Fibroblast of skin of left biceps (primary cell): Measurements from ENCODE around the gene CTNNBL1.
"Not testable (repeated sequence)": the region's sequence is repeated elsewhere in the genome, so short reads cannot be mapped to it uniquely, and the experiment has no call there.

Experiments
- DNase-seq, 2 experiments: peaks; one replicate each; pipeline ENCODE4 v3.0.0-alpha.2; 2013; ENCODE audit warnings: low read depth in 2 of 2

The CTNNBL1 gene

DNA sequence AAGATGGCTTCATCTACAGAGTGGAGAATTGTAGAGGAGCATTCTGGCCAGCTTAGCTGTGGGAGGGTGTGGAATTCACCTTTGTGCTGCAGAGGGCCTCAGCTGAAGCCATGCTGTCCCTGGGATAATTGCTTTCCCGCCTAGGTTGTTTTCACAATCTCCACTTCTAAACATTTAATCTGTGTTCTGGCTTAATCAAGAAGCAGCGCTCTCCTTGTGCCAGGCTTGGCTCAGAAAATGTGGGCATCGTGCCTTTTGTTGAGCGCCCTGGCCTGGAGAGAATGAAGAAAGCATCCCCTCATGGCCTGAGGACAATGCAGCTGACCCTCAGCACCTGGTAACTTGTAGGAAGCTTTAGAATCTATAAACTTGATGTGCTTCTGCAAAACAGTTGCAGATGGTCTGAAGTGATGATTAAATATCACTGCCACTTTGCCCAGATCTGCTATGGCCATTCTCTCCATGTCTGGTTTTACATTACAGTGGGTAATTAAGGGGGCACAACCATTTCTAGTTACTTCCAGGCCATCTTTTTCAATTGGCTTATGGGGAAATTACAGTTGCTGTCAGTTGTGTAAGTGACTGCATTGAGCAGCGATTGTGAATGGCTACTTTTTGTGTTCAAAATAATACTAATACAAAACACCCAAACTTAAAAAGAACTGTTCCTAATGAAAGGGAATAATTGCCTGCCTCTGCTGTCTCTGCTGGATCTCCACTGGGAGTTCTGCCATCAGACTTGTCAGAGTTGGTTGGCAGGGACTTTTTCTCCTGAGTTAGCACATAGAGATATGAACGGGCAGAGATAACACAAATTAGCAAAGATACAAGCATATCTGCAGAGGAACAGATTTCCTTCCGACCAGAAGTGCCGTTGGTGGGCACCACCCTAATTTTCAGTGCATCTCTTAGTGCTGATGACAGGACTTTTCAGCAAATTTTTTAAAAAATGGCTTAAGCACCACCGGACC is 18.4 kb downstream of the CTNNBL1 start:
- no peak for DNase-seq

DNA sequence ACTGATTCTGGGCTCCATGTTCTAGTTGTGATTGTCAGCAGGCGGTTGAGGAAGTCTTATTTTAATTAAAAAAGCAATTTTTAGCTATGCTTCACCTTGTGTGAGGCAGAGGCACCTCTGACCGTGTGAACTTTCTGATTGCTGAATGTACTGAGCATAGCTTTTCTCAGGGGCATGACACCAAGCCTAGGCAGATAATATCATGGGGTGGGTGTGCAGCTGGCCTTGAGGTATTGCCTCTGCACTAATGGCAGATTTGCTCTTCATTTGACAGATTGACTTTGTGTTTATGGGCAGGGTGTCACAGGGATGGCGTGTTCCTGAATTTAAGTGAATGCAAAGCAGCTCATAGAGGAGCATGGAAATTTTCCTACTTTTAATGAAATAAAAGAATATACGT is 19.6 kb downstream of the CTNNBL1 start:
- DNase-seq = no peak

GRCh38 chr20:37714978-37715672 is 21.3 kb downstream of the CTNNBL1 start:
- no peak for DNase-seq

DNA sequence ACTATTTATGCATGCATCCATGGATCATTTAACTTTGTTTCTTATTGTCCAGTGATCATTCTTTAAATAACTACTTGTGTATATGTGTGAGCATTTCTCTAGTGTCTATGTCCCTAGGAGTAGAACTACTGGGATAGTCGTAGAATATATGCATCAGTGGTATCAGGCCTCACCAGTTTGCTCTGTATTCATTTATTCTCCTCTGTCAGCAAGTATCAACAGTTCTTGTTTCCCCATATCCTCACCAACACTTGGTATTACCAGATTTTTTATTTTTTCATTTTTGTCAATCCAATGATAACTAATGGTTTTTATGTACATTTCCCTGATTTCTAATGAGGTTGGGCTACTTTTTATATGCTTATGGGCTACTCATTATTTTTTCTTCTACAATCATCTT is 27.9 kb downstream of the CTNNBL1 start:
- no peak for DNase-seq

DNA sequence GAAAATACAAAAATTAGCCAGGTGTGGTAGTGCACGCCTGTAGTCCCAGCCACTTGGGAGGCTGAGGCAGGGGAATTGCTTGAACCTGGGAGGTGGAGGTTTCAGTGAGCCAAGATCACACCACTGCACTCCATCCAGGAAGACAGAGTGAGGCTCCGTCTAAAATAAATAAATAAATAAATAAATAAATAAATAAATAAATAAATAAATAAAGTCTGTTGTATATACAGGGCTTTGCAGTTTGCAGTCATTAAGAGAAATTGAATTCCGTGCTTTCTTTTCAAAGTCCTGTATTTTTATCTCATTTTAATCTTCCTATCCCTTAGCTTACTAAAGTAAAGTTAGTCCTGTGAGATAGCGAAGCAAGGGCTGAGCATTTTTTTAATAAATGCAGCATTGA is 28.5 kb downstream of the CTNNBL1 start:
- not testable (repeated sequence) for DNase-seq

DNA sequence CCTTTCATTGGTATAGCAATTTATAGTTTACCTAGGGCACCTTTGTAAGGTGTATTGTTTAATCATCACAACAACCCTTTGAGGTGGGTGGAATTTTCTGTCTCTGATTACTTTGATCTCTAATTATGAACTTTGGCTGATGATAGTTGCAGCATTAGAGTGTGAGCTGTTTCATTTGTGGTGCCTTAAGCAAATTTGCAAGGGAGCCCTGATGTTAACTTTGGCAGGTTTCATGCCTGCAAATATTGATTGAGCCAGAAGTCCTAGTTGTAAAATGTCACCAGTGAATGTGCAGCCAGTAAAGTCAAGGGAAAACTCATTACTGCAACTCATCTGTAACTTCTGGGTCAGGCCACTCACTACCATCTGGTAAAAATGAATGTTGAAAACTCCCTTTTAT is 29.8 kb downstream of the CTNNBL1 start:
- DNase-seq = no peak

GRCh38 chr20:37725165-37725564 is 31.3 kb downstream of the CTNNBL1 start:
- DNase-seq = no peak

DNA sequence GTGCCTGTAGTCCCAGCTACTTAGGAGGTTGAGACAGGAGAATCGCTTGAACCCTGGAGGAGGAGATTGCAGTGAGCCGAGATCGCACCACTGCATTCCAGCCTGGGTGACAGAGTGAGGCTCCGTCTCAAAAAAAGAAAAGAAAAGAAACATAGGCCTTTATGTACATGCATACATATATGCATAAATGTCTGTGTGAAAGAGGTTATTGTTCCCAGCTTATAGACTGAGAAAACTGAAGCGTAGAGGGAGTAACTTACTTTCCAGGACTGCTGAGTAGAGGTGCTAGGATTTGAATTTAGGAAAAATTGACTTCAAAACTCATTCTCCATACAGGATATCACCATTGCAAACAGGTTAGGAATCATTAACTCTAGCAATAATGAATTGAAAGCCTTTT is 32.0 kb downstream of the CTNNBL1 start:
- DNase-seq = no peak

GRCh38 chr20:37726321-37726720 is 32.5 kb downstream of the CTNNBL1 start:
- DNase-seq = no peak

DNA sequence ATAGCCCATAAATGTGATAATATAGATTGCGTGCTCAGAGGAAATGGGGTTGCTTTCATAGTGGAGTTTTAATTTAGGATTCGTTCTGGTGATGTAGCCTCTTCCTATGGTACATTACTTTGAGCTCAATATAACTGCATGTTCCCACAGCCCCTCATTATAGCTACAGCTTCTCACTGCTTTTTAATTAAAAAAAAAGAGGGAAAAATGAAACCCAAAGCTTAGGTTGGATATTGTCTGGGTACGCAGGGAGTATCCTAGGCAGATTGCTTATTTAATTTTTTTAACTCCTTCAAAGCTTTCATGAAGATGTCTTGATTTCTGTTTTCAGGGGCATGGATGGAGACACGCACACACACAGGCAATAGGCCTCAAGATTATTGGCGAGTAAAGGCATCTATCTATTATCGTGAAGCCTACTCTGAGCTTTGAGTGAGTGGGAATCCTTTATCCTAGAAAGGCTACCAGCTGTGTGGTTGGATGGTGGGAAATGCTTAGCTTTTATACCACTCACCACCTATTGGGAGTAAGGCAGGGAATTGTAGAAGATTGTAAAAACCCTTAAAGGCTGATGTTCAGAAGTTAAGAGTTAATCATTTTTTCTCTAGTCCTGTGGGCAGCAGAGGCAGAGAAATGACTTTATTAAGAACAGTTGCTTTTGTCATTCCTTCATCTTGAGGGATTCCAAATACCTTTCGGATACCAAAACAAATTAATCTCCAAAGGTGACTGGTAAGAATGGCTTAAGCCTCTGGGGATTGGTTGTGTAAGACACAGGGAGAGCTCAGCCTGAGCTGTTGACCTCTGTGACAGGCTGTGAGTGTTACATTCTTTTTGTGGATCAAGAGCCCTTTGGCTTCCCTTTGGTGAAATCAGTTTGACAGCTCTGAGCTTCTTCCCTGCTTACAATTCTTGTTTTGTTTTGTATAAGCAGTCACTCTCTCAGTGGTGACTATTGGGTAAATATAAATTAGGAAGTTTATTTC is 33.4 kb downstream of the CTNNBL1 start:
- peak in 1 of 2 experiments; percentile 9 for DNase-seq

- no peak for DNase-seq
These were observed 34.3 kb downstream of the CTNNBL1 start for GRCh38 chr20:37727957-37728634.

DNA sequence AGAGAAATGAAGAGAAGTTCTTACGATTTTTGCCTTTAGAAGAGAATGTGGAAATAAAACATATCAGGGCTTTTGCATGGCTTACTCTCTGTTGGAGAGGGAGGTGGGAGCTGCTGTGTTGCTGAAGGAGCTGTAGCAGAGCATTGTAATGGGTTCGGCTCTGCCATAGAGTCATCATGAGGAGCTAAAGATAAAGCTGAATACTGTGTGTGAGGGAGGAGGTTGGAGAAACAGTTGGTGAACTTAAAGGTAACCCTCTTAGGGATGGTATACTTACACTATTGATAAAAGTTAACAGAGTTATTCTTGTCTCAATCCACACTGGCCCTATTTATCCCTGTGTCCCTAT is 34.8 kb downstream of the CTNNBL1 start:
- DNase-seq = no peak

- DNase-seq = no peak
These were observed 35.6 kb downstream of the CTNNBL1 start for GRCh38 chr20:37729452-37729851.

GRCh38 chr20:37729909-37730308 is 36.1 kb downstream of the CTNNBL1 start:
- no peak for DNase-seq

GRCh38 chr20:37733416-37733815 is 39.6 kb downstream of the CTNNBL1 start:
- DNase-seq = no peak

GRCh38 chr20:37734228-37734985 is 40.6 kb downstream of the CTNNBL1 start:
- peak; percentile 64 to 72 for DNase-seq

GRCh38 chr20:37735541-37735940 is 41.7 kb downstream of the CTNNBL1 start:
- DNase-seq = no peak

- no peak for DNase-seq
These were observed 42.3 kb downstream of the CTNNBL1 start for GRCh38 chr20:37736132-37736531.

- DNase-seq = no peak
These were observed 44.1 kb downstream of the CTNNBL1 start for GRCh38 chr20:37737826-37738420.

- no peak for DNase-seq
These were observed 47.2 kb downstream of the CTNNBL1 start for GRCh38 chr20:37741055-37741454.
